SKM-1 treated with dmso at 0.1 percent for 144 hours (cell line): ENCODE data around the gene FNDC11.

Experiments used
- DNase-seq: peaks from one replicate; lab custom pipeline; 2025; ENCODE audit not compliant: unreplicated experiment; lab: John Stamatoyannopoulos, UW

The FNDC11 gene

GRCh38 chr20:63522981-63523611 is 30.9 kb upstream of the FNDC11 start:
- DNase-seq, result no peak

GRCh38 chr20:63525185-63525584 is 28.8 kb upstream of the FNDC11 start:
- DNase-seq, result no peak

DNA sequence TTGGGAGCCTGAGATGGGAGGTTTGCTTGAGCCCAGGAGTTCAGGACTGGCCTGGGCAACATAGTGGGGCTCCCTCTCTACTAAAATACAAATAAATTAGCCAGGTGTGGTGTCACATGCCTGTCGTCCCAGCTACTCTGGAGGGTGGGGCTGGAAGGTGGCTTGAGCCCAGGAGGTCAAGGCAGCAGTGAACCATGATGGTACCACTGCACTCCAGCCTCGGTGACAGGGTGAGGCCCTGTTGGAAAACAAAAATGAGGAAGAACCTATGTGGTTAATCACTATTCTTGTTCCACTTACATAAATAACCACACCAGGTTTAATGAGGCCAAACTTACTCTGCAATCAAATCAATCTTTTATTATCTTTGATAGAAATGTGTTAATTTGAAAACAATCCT is 28.0 kb upstream of the FNDC11 start:
- peak; percentile 20 for DNase-seq

DNA sequence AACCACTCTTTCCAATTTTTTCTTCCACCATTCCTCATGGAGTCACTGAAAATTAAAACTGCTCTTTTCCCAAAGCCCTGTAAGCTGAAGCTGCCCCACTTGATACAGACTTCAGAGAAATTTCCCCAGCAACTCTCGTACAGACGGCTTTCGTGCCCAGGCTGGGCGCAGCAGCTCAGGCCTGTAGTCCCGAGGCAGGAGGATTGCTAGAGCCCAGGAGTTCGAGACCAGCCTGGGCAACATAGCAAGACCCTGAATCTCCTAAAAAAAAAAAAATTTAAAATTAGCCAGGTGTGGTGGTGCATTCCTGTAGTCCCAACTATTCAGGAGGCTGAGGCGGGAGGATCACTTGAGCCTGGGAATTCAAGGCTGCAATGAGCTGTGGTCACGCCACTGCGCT is 26.8 kb upstream of the FNDC11 start:
- DNase-seq, result no peak

- no peak for DNase-seq
These were observed 24.6 kb upstream of the FNDC11 start for GRCh38 chr20:63529180-63529860.

DNA sequence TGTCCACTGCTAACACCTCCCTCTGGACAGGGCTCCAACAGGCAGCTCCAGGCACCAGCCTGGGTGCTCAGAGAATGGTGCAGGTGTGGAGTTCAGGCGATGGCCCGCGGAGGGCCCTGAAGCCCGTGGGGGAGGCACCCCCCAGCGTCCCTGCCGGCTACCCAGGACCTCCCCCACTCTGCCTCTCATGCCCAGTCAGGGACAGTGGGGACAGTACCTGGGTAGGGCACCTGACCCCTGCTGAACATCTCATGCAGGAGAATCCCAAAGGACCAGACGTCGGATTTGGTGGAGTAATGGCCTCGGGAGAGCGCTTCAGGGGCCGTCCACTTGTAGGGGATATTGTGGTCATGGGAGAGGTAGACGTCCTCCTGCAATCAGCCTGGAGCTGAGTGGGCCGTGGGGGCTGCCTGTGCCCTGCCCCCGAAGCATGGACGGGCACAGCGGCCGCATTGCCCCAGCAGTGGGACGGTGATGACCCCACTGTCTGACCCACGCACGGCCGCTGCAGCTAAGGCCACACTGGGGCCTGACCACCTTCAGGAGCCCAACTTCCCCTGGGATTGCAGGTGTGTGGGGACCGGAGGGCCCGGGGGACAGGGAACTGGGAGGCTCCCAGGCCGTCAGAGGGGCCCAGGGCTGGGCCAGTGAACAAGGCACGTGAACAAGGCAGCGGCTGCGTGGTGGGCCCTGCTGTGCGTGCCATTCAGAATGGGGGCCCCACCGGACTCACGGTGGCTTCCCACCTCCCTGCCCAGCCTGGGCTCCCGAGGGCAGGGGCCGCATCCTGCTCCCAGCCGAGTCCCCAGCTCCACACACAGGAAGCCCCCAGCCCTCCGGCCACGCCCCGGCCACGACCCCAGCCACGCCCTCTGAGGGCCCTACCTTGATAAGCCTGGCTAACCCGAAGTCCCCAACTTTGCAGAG is 23.8 kb upstream of the FNDC11 start:
- DNase-seq, result no peak

DNA sequence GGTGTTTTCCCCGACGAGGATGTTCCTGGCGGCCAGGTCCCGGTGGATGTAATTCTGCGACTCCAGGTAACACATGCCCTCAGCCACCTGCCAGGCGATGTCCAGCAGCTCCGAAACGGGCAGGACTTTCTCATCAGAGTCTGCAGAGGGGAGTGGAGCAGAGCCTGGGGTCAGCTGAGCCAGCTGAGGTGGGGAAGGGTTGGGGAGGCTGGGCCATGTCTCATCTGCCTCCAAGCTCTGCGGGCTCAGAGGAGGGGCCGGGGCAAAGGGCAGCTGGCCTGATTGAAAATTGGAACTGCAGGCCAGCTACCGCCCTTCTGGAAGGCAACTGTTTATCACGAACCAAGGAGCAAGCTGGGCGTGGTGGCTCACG is 23.2 kb upstream of the FNDC11 start:
- no peak for DNase-seq

DNA sequence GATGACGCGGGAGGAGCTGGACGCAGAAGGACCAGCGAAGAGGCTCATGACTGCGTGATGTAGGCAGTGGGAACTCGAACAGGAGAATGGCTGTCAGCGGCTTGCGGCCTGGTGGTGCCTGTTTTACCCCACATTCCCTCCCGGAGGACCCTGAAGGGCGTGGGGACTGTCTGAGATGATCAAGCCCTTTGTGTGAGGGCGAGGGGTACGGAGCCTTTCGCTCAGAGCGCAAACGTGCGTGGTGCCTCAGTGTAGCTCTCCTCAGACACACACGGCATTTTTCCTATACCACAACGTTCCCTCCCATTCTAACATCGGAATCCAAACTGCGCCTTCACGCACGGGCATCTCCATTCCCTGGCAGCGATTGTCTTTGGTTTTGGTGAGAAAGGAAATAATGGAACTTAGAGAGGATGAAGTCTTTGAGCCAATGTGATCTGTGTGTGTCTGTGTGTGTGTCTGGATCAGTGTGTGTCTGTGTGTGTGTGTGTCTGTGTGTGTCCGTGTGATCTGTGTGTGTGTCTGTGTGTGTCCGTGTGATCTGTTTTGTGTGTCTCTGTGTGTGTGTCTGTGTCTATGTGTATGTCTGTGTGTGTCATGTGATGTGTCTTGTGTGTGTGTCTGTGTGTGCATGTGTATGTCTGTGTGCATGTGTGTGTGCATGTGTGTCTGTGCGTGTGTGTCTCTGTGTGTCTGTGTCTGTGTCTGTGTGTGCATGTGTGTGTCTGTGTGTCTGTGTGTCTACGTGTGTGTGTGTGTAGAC is 22.1 kb upstream of the FNDC11 start:
- no peak for DNase-seq

GRCh38 chr20:63532449-63532971 is 21.4 kb upstream of the FNDC11 start:
- DNase-seq, result no peak

DNA sequence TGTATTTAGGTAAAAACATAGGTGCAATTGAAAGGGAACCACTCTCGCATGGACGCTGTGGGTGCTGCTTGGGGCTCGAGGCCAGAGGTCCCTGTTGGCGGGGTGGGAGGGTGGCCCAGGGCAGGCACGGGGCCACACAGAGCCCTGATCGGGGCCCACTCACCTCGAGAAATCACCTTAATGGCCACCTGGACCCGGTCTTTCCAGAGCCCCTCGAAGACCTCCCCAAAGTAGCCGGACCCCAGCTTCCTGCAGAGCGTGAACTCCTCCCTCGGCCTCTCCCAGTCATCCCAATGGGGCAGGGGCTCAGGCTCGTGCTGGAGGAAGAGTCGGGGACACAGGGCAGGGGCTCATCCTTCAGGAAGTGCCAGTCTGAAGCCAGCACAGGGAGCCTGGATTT is 20.6 kb upstream of the FNDC11 start:
- DNase-seq, result no peak

GRCh38 chr20:63533871-63534393 is 20.0 kb upstream of the FNDC11 start:
- no peak for DNase-seq

DNA sequence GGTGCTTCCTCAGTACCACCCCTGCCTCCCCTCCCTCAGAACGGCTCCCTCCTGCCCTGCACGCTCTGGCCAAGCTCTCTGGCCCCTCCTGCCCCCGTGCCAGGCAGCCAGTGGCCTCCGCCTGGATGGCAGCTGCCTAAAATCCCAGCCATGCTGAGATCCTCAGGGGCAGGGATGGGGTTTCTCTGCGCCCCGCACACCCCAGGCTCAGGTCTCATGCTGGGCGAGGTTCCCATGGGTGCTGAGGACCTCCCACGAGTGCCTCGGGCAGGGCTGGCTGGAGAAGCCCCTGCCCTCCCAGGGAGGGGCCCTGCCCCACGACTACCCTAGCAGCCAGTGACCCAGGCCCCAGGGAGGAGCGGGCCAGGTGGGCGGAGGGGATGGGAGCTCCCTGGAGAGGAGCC is 19.5 kb upstream of the FNDC11 start:
- DNase-seq, result no peak

GRCh38 chr20:63534831-63535651 is 18.9 kb upstream of the FNDC11 start:
- no peak for DNase-seq

DNA sequence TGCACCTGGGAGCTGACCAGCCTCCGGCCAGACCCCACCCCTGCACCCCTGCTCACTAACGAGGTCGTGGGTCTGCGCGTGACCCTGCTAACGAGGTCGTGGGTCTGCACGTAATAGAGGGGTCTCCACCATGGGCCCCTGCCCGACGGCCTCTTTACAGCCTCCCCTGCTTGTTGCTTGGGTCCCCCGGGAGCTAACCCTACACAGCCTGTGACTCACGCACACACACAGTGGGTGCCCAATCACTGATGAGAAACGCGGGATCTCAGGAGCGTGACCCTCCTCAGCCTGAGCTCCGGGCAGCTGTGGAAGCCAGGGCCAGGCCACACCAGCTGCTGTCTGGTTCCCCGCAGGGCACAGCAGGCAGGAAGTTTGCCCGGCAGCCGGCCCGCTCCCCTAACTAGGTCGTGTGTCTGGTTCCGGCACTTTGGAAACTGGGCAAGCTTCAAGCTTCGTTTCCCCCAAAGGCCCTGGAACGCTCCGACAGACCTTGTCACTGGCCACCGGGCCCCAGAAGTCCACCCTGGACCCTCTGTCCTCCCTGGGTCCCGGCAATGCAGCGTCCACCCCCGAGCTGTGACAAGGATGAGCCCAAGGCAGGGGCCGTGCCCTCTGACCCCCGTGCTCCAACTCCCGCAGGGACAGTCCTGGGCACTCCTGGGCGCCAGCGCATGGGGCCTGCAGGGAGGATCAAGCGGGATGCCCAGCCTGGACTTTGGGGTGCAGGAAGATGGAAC is 17.6 kb upstream of the FNDC11 start:
- no peak for DNase-seq

- peak; percentile 27 for DNase-seq
These were observed 16.9 kb upstream of the FNDC11 start, which contains the start of gene PTK6 for GRCh38 chr20:63536997-63537524. PTK6 (minus strand) TSS chr20:63537376; CDS start chr20:63537314, 62 bp downstream.

- peak; percentile 88 for DNase-seq
These were observed 16.3 kb upstream of the FNDC11 start for GRCh38 chr20:63537525-63538203.

- no peak for DNase-seq
These were observed 15.5 kb upstream of the FNDC11 start for GRCh38 chr20:63538204-63539091.
